ENCODE data around the gene SH3PXD2A. TPM values are rescaled to one million over a fixed set of nuclear protein-coding genes. Genes with fewer than 3 reads are reported as not detected.

SH3PXD2A gene
- total and polyA plus RNA-seq, 4 donors = 18.7 to 69.1 (median 42.5) TPM

- Histone ChIP-seq H3K4me1 (ENCODE audit: control insufficient read depth in 1 of 2, insufficient read depth in 2 of 2, low read length in 2 of 2) (no peaks in the 10 kb centered on the region), H3K9me3 (ENCODE audit: control insufficient read depth, low read length) (no peaks in the 10 kb centered on the region), H3K36me3 (ENCODE audit: control insufficient read depth in 1 of 2, insufficient read depth in 2 of 2, low read length in 1 of 2) (no peaks in the 10 kb centered on the region), H3K27ac (ENCODE audit: low read depth in 1 of 2, low read length in 2 of 2) (peak overlapping the region in 1 of 2 donors; percentile 5), H3K27me3 (ENCODE audit: control insufficient read depth in 1 of 2, insufficient read depth in 2 of 2, low read length in 1 of 2) (no peaks in the 10 kb centered on the region), H3K4me3 (ENCODE audit: low read length in 2 of 2) (no peak overlapping the region)
- 55 to 64% methylated on average over 5 of the region's 5 CpGs for WGBS, 2 donors
- intact Hi-C loops (cut with DNase I) = no loop called here
- no peak for DNase-seq
- ATAC-seq (ENCODE audit: low FRiP score) = no peak
These were observed 159.3 kb downstream of the SH3PXD2A start for GRCh38 chr10:103696094-103696410.

GRCh38 chr10:103695584-103696005 lies 159.8 kb downstream of the SH3PXD2A start:
- Histone ChIP-seq H3K27ac (ENCODE audit: low read depth in 1 of 2, low read length in 2 of 2) (peak overlapping the region in 1 of 2 donors; percentile 5), H3K27me3 (ENCODE audit: control insufficient read depth in 1 of 2, insufficient read depth in 2 of 2, low read length in 1 of 2) (no peaks in the 10 kb centered on the region), H3K4me3 (ENCODE audit: low read length in 2 of 2) (no peak overlapping the region), H3K36me3 (ENCODE audit: control insufficient read depth in 1 of 2, insufficient read depth in 2 of 2, low read length in 1 of 2) (no peaks in the 10 kb centered on the region), H3K4me1 (ENCODE audit: control insufficient read depth in 1 of 2, insufficient read depth in 2 of 2, low read length in 2 of 2) (no peaks in the 10 kb centered on the region), H3K9me3 (ENCODE audit: control insufficient read depth, low read length) (no peaks in the 10 kb centered on the region)
- intact Hi-C loops (cut with DNase I) = no loop called here
- DNase-seq (no peak), ATAC-seq (ENCODE audit: low FRiP score) (peak; percentile 34)
- WGBS, 2 donors = 64 to 77% methylated on average over 4 of the region's 4 CpGs

- Histone ChIP-seq H3K4me1 (ENCODE audit: control insufficient read depth in 1 of 2, insufficient read depth in 2 of 2, low read length in 2 of 2) (no peaks in the 10 kb centered on the region), H3K9me3 (ENCODE audit: control insufficient read depth, low read length) (no peaks in the 10 kb centered on the region), H3K4me3 (ENCODE audit: low read length in 2 of 2) (no peak overlapping the region), H3K36me3 (ENCODE audit: control insufficient read depth in 1 of 2, insufficient read depth in 2 of 2, low read length in 1 of 2) (no peaks in the 10 kb centered on the region), H3K27ac (ENCODE audit: low read depth in 1 of 2, low read length in 2 of 2) (no peak overlapping the region), H3K27me3 (ENCODE audit: control insufficient read depth in 1 of 2, insufficient read depth in 2 of 2, low read length in 1 of 2) (no peaks in the 10 kb centered on the region)
- DNase-seq = no peak
- intact Hi-C loops (cut with DNase I) = no loop called here
- no peak for ATAC-seq (ENCODE audit: low FRiP score)
- 23 to 26% methylated on average over 5 of the region's 5 CpGs for WGBS, 2 donors
These were observed 161.6 kb downstream of the SH3PXD2A start for GRCh38 chr10:103693812-103694205.

GRCh38 chr10:103692952-103693811 lies 162.2 kb downstream of the SH3PXD2A start:
- 6 to 10% methylated on average over 49 to 69 of the region's 69 CpGs for WGBS, 2 donors
- Histone ChIP-seq H3K9me3 (ENCODE audit: control insufficient read depth, low read length) (no peaks in the 10 kb centered on the region), H3K27ac (ENCODE audit: low read depth in 1 of 2, low read length in 2 of 2) (no peak overlapping the region), H3K4me1 (ENCODE audit: control insufficient read depth in 1 of 2, insufficient read depth in 2 of 2, low read length in 2 of 2) (no peaks in the 10 kb centered on the region), H3K36me3 (ENCODE audit: control insufficient read depth in 1 of 2, insufficient read depth in 2 of 2, low read length in 1 of 2) (no peaks in the 10 kb centered on the region), H3K4me3 (ENCODE audit: low read length in 2 of 2) (peak overlapping the region; percentile 9 to 36), H3K27me3 (ENCODE audit: control insufficient read depth in 1 of 2, insufficient read depth in 2 of 2, low read length in 1 of 2) (no peaks in the 10 kb centered on the region)
- DNase-seq (no peak), ATAC-seq (ENCODE audit: low FRiP score) (no peak)
- intact Hi-C loops (cut with DNase I) = no loop called here

GRCh38 chr10:103692436-103692951 lies 162.9 kb downstream of the SH3PXD2A start:
- no peak for ATAC-seq (ENCODE audit: low FRiP score)
- no peaks in the 10 kb centered on the region for H3K4me1 ChIP-seq (ENCODE audit: control insufficient read depth in 1 of 2, insufficient read depth in 2 of 2, low read length in 2 of 2)
- H3K27me3 ChIP-seq (ENCODE audit: control insufficient read depth in 1 of 2, insufficient read depth in 2 of 2, low read length in 1 of 2) = no peaks in the 10 kb centered on the region
- 37 to 47% methylated on average over 33 to 35 of the region's 35 CpGs for WGBS, 2 donors
- intact Hi-C loops (cut with DNase I) = no loop called here
- DNase-seq = no peak
- H3K36me3 ChIP-seq (ENCODE audit: control insufficient read depth in 1 of 2, insufficient read depth in 2 of 2, low read length in 1 of 2) = no peaks in the 10 kb centered on the region
- no peak overlapping the region for H3K27ac ChIP-seq (ENCODE audit: low read depth in 1 of 2, low read length in 2 of 2)
- H3K9me3 ChIP-seq (ENCODE audit: control insufficient read depth, low read length) = no peaks in the 10 kb centered on the region
- H3K4me3 ChIP-seq (ENCODE audit: low read length in 2 of 2) = no peak overlapping the region

- ATAC-seq (ENCODE audit: low FRiP score) (no peak), DNase-seq (no peak)
- WGBS, 2 donors = 69 to 70% methylated on average over 15 to 17 of the region's 17 CpGs
- no peak overlapping the region for H3K4me3 ChIP-seq (ENCODE audit: low read length in 2 of 2)
- intact Hi-C loops (cut with DNase I) = loop anchor here in 1 of 2 donors (2.0 kb wide), 1 partner anchor 65 kb away; no protein-coding TSS in a partner anchor
- no peaks in the 10 kb centered on the region for H3K36me3 ChIP-seq (ENCODE audit: control insufficient read depth in 1 of 2, insufficient read depth in 2 of 2, low read length in 1 of 2)
- no peaks in the 10 kb centered on the region for H3K9me3 ChIP-seq (ENCODE audit: control insufficient read depth, low read length)
- no peaks in the 10 kb centered on the region for H3K27me3 ChIP-seq (ENCODE audit: control insufficient read depth in 1 of 2, insufficient read depth in 2 of 2, low read length in 1 of 2)
- H3K4me1 ChIP-seq (ENCODE audit: control insufficient read depth in 1 of 2, insufficient read depth in 2 of 2, low read length in 2 of 2) = no peaks in the 10 kb centered on the region
- no peak overlapping the region for H3K27ac ChIP-seq (ENCODE audit: low read depth in 1 of 2, low read length in 2 of 2)
These were observed 163.5 kb downstream of the SH3PXD2A start for GRCh38 chr10:103691723-103692435.

- intact Hi-C loops (cut with DNase I) = loop anchor here in 1 of 2 donors (2.0 kb wide), 1 partner anchor 64 kb away; no protein-coding TSS in a partner anchor
- ATAC-seq (ENCODE audit: low FRiP score) (no peak), DNase-seq (no peak)
- Histone ChIP-seq H3K27ac (ENCODE audit: low read depth in 1 of 2, low read length in 2 of 2) (no peak overlapping the region), H3K4me3 (ENCODE audit: low read length in 2 of 2) (no peak overlapping the region), H3K36me3 (ENCODE audit: control insufficient read depth in 1 of 2, insufficient read depth in 2 of 2, low read length in 1 of 2) (no peaks in the 10 kb centered on the region), H3K27me3 (ENCODE audit: control insufficient read depth in 1 of 2, insufficient read depth in 2 of 2, low read length in 1 of 2) (no peaks in the 10 kb centered on the region), H3K9me3 (ENCODE audit: control insufficient read depth, low read length) (no peaks in the 10 kb centered on the region), H3K4me1 (ENCODE audit: control insufficient read depth in 1 of 2, insufficient read depth in 2 of 2, low read length in 2 of 2) (no peaks in the 10 kb centered on the region)
- 88 to 94% methylated on average over 4 of the region's 4 CpGs for whole genome bisulfite sequencing, 2 donors
These were observed 164.1 kb downstream of the SH3PXD2A start for GRCh38 chr10:103691267-103691666.

GRCh38 chr10:103690281-103690680 lies 165.1 kb downstream of the SH3PXD2A start:
- DNase-seq (no peak), ATAC-seq (ENCODE audit: low FRiP score) (no peak)
- Histone ChIP-seq H3K4me1 (ENCODE audit: control insufficient read depth in 1 of 2, insufficient read depth in 2 of 2, low read length in 2 of 2) (no peaks in the 10 kb centered on the region), H3K4me3 (ENCODE audit: low read length in 2 of 2) (no peak overlapping the region), H3K27me3 (ENCODE audit: control insufficient read depth in 1 of 2, insufficient read depth in 2 of 2, low read length in 1 of 2) (no peaks in the 10 kb centered on the region), H3K27ac (ENCODE audit: low read depth in 1 of 2, low read length in 2 of 2) (no peak overlapping the region), H3K9me3 (ENCODE audit: control insufficient read depth, low read length) (no peaks in the 10 kb centered on the region), H3K36me3 (ENCODE audit: control insufficient read depth in 1 of 2, insufficient read depth in 2 of 2, low read length in 1 of 2) (no peaks in the 10 kb centered on the region)
- intact Hi-C loops (cut with DNase I) = loop anchor here in 1 of 2 donors (2.0 kb wide), 1 partner anchor 63 kb away; no protein-coding TSS in a partner anchor
- 63 to 76% methylated on average over 2 of the region's 2 CpGs for WGBS, 2 donors

Measured in aorta (tissue), 5 donors.